Ishikawa (cell line): ENCODE data around the gene TMEM43.

Source experiments
- CEBPB ChIP-seq: IDR thresholded peaks from 2 replicates; pipeline ENCODE4 v1.6.1; 2012
- FOXM1 ChIP-seq: IDR thresholded peaks from 2 replicates; pipeline ENCODE4 v1.6.1; 2012; ENCODE audit warnings: low read depth, borderline replicate concordance
- RAD21 ChIP-seq: IDR thresholded peaks from 2 replicates; pipeline ENCODE4 v1.6.1; 2012; ENCODE audit warnings: low read depth
- TF ChIP-seq, protein P1 (sequence below): IDR thresholded peaks from 2 replicates; pipeline ENCODE4 v1.6.1; 2012

- no peak for TF ChIP-seq RAD21
- TF ChIP-seq, protein P1, sequence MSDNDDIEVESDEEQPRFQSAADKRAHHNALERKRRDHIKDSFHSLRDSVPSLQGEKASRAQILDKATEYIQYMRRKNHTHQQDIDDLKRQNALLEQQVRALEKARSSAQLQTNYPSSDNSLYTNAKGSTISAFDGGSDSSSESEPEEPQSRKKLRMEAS, result no peak
- TF ChIP-seq CEBPB, result no peak
- no peak for TF ChIP-seq FOXM1
Observed at GRCh38 chr3:14156201-14156600, 31.3 kb downstream of the TMEM43 start.
